Activated B cell treated with CpG ODN at 0.5 μM for 24 hours (primary cell): ENCODE results near the gene SIPA1L3. TPM values are rescaled to one million over a fixed set of nuclear protein-coding genes. Genes with fewer than 3 reads are reported as not detected.
A peak's percentile ranks its signal among the peaks of the same experiment; 100 is the strongest.

ENCODE experiments used
- ATAC-seq: fragments of 200-7000 bp; cut with Tn5 transposase; one replicate; pipeline ENCODE4 v1.10.0; 2021; ENCODE audit warnings: low read depth, mild to moderate bottlenecking, moderate library complexity
- CTCF ChIA-PET: fragments of 350-600 bp; sonication (Branson Sonifier 250); formaldehyde crosslinking; loops from one replicate; lab custom pipeline; 2021; ENCODE audit warnings: antibody characterized with exemption; lab: Charles Lee
- POLR2A ChIA-PET: fragments of 350-600 bp; sonication (Branson Sonifier 250); formaldehyde crosslinking; loops from one replicate; lab custom pipeline; 2021; ENCODE audit warnings: antibody characterized with exemption; lab: Charles Lee
- DNase-seq: peaks from one replicate; pipeline ENCODE4 v3.0.0; 2022
- H3K27ac Mint-ChIP-seq: one replicate; pipeline ENCODE4 v1.8.0; 2020; ENCODE audit warnings: mixed read lengths
- H3K27me3 Mint-ChIP-seq: one replicate; pipeline ENCODE4 v1.8.0; 2021; ENCODE audit warnings: mixed read lengths
- H3K36me3 Mint-ChIP-seq: one replicate; pipeline ENCODE4 v1.8.0; 2021; ENCODE audit warnings: low read depth, mixed read lengths
- H3K4me1 Mint-ChIP-seq: one replicate; pipeline ENCODE4 v1.8.0; 2021; ENCODE audit warnings: mixed read lengths
- H3K4me3 Mint-ChIP-seq: one replicate; pipeline ENCODE4 v1.8.0; 2020; ENCODE audit warnings: mild to moderate bottlenecking, mixed read lengths
- H3K9me3 Mint-ChIP-seq: one replicate; pipeline ENCODE4 v1.8.0; 2020; ENCODE audit warnings: mixed read lengths
- CTCF ChIP-seq: fragments of 200-600 bp; IDR thresholded peaks from one replicate; pipeline ENCODE4 v1.8.0; 2022; ENCODE audit warnings: antibody characterized with exemption, mild to moderate bottlenecking
- intact Hi-C: fragments of 100-400 bp; cut with micrococcal nuclease; formaldehyde crosslinking; loops from one replicate; pipeline ENCODE4 v1.15.1; 2024
- total RNA-seq: library from RNA; stranded (reverse); gene quantifications from 2 replicates; pipeline ENCODE4 v1.2.3, GENCODE V29; 2022

The SIPA1L3 gene
- total RNA-seq, 1 donor from 2014 or later, result 145 TPM

GRCh38 chr19:37983153-37983552 is 76.1 kb downstream of the SIPA1L3 start:
- peak overlapping the region; percentile 96 for H3K27ac Mint-ChIP-seq
- POLR2A ChIA-PET, result interaction anchor here (0.6 to 1.9 kb wide), 5 partner anchors 21 to 1769 kb away, joined by 3 to 10 read pairs (median 6); partner anchors contain the start of genes SIPA1L3, WDR87, ZNF146 and ZNF565
- no peak for ATAC-seq
- intact Hi-C loops, result no loop called here
- no peaks in the 10 kb centered on the region for H3K27me3 Mint-ChIP-seq
- H3K4me1 Mint-ChIP-seq, result peaks cover 96% of the 10 kb centered on the region
- H3K36me3 Mint-ChIP-seq, result peaks cover 20% of the 10 kb centered on the region
- TF ChIP-seq CTCF, result no peak
- no peak overlapping the region for H3K4me3 Mint-ChIP-seq
- CTCF ChIA-PET, result no interaction called here
- no peak for DNase-seq
- H3K9me3 Mint-ChIP-seq, result no peaks in the 10 kb centered on the region

GRCh38 chr19:37983916-37984315 is 76.9 kb downstream of the SIPA1L3 start:
- ATAC-seq (no peak), DNase-seq (no peak)
- H3K36me3 Mint-ChIP-seq, result peaks cover 22% of the 10 kb centered on the region
- TF ChIP-seq CTCF, result no peak
- no peaks in the 10 kb centered on the region for H3K27me3 Mint-ChIP-seq
- intact Hi-C loops, result no loop called here
- CTCF ChIA-PET, result no interaction called here
- POLR2A ChIA-PET, result interaction anchor here (0.6 to 1.9 kb wide), 5 partner anchors 49 to 1769 kb away, joined by 3 to 10 read pairs (median 6); partner anchors contain the start of genes SIPA1L3, WDR87, ZNF146 and ZNF565
- no peak overlapping the region for H3K4me3 Mint-ChIP-seq
- H3K9me3 Mint-ChIP-seq, result no peaks in the 10 kb centered on the region
- H3K4me1 Mint-ChIP-seq, result peaks cover 95% of the 10 kb centered on the region
- H3K27ac Mint-ChIP-seq, result peak overlapping the region; percentile 96

GRCh38 chr19:37986048-37986750 is 79.2 kb downstream of the SIPA1L3 start:
- TF ChIP-seq CTCF, result no peak
- Mint-ChIP-seq H3K27ac (peak overlapping the region; percentile 96), H3K4me3 (peak overlapping the region; percentile 69), H3K36me3 (peaks cover 22% of the 10 kb centered on the region), H3K27me3 (no peaks in the 10 kb centered on the region), H3K4me1 (peaks cover 89% of the 10 kb centered on the region), H3K9me3 (no peaks in the 10 kb centered on the region)
- POLR2A ChIA-PET, result interaction anchor here (0.6 to 2.4 kb wide), 17 partner anchors 10 to 109 kb away, joined by 3 to 43 read pairs (median 7); partner anchors contain the start of genes SIPA1L3 and WDR87
- CTCF ChIA-PET, result interaction anchor here (0.8 to 2.1 kb wide), 10 partner anchors 8 to 350 kb away, joined by 3 to 8 read pairs (median 5); partner anchors contain the start of gene CATSPERG
- peak; percentile 81 for ATAC-seq
- intact Hi-C loops, result loop anchor here (1.0 kb wide), 1 partner anchor 8 kb away; no protein-coding TSS in a partner anchor
- no peak for DNase-seq

- intact Hi-C loops, result no loop called here
- peaks cover 15% of the 10 kb centered on the region for H3K36me3 Mint-ChIP-seq
- TF ChIP-seq CTCF, result no peak
- CTCF ChIA-PET, result interaction anchor here (1.4 to 2.1 kb wide), 6 partner anchors 10 to 107 kb away, joined by 3 to 8 read pairs (median 6); no protein-coding TSS in a partner anchor
- DNase-seq (no peak), ATAC-seq (no peak)
- POLR2A ChIA-PET, result interaction anchor here (0.5 to 2.4 kb wide), 10 partner anchors 10 to 92 kb away, joined by 3 to 43 read pairs (median 8); partner anchors contain the start of genes SIPA1L3 and WDR87
- H3K27ac Mint-ChIP-seq, result peak overlapping the region; percentile 96
- H3K27me3 Mint-ChIP-seq, result no peaks in the 10 kb centered on the region
- no peaks in the 10 kb centered on the region for H3K9me3 Mint-ChIP-seq
- H3K4me1 Mint-ChIP-seq, result peaks cover 86% of the 10 kb centered on the region
- no peak overlapping the region for H3K4me3 Mint-ChIP-seq
Observed at GRCh38 chr19:37987356-37988332, 80.6 kb downstream of the SIPA1L3 start.
